ENCODE data around the gene P2RY2.

- TF ChIP-seq EZH2phosphoT487 (IDR thresholded peaks at IDR 0.05; ENCODE audit: borderline replicate concordance) = no peak
- TF ChIP-seq, protein P1, sequence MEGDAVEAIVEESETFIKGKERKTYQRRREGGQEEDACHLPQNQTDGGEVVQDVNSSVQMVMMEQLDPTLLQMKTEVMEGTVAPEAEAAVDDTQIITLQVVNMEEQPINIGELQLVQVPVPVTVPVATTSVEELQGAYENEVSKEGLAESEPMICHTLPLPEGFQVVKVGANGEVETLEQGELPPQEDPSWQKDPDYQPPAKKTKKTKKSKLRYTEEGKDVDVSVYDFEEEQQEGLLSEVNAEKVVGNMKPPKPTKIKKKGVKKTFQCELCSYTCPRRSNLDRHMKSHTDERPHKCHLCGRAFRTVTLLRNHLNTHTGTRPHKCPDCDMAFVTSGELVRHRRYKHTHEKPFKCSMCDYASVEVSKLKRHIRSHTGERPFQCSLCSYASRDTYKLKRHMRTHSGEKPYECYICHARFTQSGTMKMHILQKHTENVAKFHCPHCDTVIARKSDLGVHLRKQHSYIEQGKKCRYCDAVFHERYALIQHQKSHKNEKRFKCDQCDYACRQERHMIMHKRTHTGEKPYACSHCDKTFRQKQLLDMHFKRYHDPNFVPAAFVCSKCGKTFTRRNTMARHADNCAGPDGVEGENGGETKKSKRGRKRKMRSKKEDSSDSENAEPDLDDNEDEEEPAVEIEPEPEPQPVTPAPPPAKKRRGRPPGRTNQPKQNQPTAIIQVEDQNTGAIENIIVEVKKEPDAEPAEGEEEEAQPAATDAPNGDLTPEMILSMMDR (IDR thresholded peaks at IDR 0.05 in 2 of 3, conservative IDR thresholded peaks at IDR 0.05 in 1 of 3; ENCODE audit: borderline replicate concordance in 1 of 3, insufficient read depth in 1 of 3, low read depth in 2 of 3, low read length in 2 of 3) = no peak
Measured at GRCh38 chr11:73233211-73233610, 15.1 kb downstream of the P2RY2 start.

Data from HCT116 (cell line).